Measurements from ENCODE around the gene MT1B.

MT1B gene

DNA sequence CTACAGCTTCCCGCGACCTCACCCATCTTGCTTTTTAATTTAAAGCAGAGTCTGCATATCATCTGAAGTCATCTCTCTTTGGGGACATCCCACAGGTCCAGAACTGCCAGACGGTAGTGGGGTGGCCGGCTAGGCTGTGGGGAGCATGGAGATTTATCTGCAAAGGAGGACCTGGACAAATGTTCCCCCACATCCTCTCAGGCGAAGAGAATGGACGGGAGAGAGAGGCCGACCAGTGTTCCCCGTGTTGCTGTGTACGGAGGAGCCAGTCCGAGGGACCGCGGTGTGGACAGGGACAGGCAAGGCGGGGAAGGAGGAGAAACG is 19.9 kb upstream of the MT1B start:
- Histone ChIP-seq H3K27ac (ENCODE audit: low read depth, low read length) (peak overlapping the region; percentile 42), H3K9ac (ENCODE audit: low read length) (peak overlapping the region; percentile 44), H3K4me3 (ENCODE audit: low read depth in 1 of 2, low read length in 2 of 2) (peak overlapping the region; percentile 51 to 63), H3K27me3 (ENCODE audit: control insufficient read depth in 1 of 2, insufficient read depth in 2 of 2, low read length in 2 of 2) (peaks cover 22 to 33% of the 10 kb centered on the region in 2 donors), H3K4me1 (ENCODE audit: insufficient read depth, low read length) (peaks cover 31% of the 10 kb centered on the region), H3K36me3 (ENCODE audit: insufficient read depth, low read length) (no peaks in the 10 kb centered on the region), H3K9me3 (ENCODE audit: low read length) (no peaks in the 10 kb centered on the region)

- Histone ChIP-seq H3K4me1 (ENCODE audit: insufficient read depth, low read length) (peaks cover 26% of the 10 kb centered on the region), H3K4me3 (ENCODE audit: low read depth in 1 of 2, low read length in 2 of 2) (peak within 1 kb of the TSS; percentile 51 to 63), H3K9ac (ENCODE audit: low read length) (peak within 1 kb of the TSS; percentile 53), H3K9me3 (ENCODE audit: low read length) (no peaks in the 10 kb centered on the region), H3K27me3 (ENCODE audit: control insufficient read depth in 1 of 2, insufficient read depth in 2 of 2, low read length in 2 of 2) (peaks cover 24 to 38% of the 10 kb centered on the region in 2 donors), H3K27ac (ENCODE audit: low read depth, low read length) (peak within 1 kb of the TSS; percentile 42), H3K36me3 (ENCODE audit: insufficient read depth, low read length) (no peaks in the 10 kb centered on the region)
Measured at GRCh38 chr16:56632156-56632847, 19.4 kb upstream of the MT1B start, which contains the start of gene MT1M. MT1M (plus strand) TSS chr16:56632659; CDS start chr16:56632732, 73 bp downstream.

- Histone ChIP-seq H3K4me1 (ENCODE audit: insufficient read depth, low read length) (peaks cover 24% of the 10 kb centered on the region), H3K27ac (ENCODE audit: low read depth, low read length) (no peak overlapping the region), H3K27me3 (ENCODE audit: control insufficient read depth in 1 of 2, insufficient read depth in 2 of 2, low read length in 2 of 2) (peaks cover 30 to 44% of the 10 kb centered on the region in 2 donors), H3K36me3 (ENCODE audit: insufficient read depth, low read length) (no peaks in the 10 kb centered on the region), H3K9ac (ENCODE audit: low read length) (peak overlapping the region; percentile 53), H3K4me3 (ENCODE audit: low read depth in 1 of 2, low read length in 2 of 2) (peak overlapping the region; percentile 51 to 63), H3K9me3 (ENCODE audit: low read length) (no peaks in the 10 kb centered on the region)
Measured at GRCh38 chr16:56632848-56633365, 18.8 kb upstream of the MT1B start.

GRCh38 chr16:56633535-56633934 is 18.2 kb upstream of the MT1B start:
- Histone ChIP-seq H3K9me3 (ENCODE audit: low read length) (no peaks in the 10 kb centered on the region), H3K4me1 (ENCODE audit: insufficient read depth, low read length) (peaks cover 28% of the 10 kb centered on the region), H3K4me3 (ENCODE audit: low read depth in 1 of 2, low read length in 2 of 2) (no peak overlapping the region), H3K9ac (ENCODE audit: low read length) (no peak overlapping the region), H3K27me3 (ENCODE audit: control insufficient read depth in 1 of 2, insufficient read depth in 2 of 2, low read length in 2 of 2) (peaks cover 35 to 50% of the 10 kb centered on the region in 2 donors), H3K27ac (ENCODE audit: low read depth, low read length) (no peak overlapping the region), H3K36me3 (ENCODE audit: insufficient read depth, low read length) (no peaks in the 10 kb centered on the region)

DNA sequence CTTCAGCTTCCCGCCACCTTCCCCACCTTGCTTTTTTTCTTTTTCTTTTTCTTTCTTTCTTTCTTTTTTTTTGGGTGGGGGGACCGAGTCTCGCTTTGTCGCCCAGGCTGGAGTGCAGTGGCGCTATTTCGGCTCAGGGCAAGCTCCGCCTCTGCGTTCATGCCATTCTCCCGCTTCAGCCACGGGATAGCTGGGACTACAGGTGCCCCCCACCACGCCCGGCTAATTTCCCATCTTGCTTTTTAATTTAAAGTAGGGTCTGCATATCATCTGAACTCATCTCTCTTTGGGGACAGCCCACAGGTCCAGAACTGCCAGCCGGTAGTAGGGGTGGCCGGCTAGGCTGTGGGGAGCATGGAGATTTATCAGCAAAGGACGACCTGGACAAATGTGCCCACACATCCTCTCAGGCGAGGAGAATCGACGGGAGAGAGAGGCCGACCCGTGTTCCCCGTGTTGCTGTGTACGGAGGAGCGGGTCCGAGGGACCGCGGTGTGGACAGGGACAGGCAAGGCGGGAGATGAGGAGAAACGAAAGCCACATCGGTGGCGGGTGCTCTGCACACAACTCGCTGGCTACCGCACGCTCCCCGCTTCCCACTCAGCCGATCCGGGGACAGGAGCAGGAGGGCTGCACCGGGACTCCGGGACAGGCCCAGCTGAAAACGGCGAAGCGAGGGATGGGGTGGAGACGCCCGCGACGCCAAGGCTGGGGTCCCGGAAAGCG is 16.8 kb upstream of the MT1B start:
- Histone ChIP-seq H3K4me1 (ENCODE audit: insufficient read depth, low read length) (peaks cover 34% of the 10 kb centered on the region), H3K36me3 (ENCODE audit: insufficient read depth, low read length) (no peaks in the 10 kb centered on the region), H3K9me3 (ENCODE audit: low read length) (no peaks in the 10 kb centered on the region), H3K27me3 (ENCODE audit: control insufficient read depth in 1 of 2, insufficient read depth in 2 of 2, low read length in 2 of 2) (peaks cover 48 to 63% of the 10 kb centered on the region in 2 donors), H3K27ac (ENCODE audit: low read depth, low read length) (no peak overlapping the region), H3K9ac (ENCODE audit: low read length) (no peak overlapping the region), H3K4me3 (ENCODE audit: low read depth in 1 of 2, low read length in 2 of 2) (peak overlapping the region in 1 of 2 donors; percentile 11)

DNA sequence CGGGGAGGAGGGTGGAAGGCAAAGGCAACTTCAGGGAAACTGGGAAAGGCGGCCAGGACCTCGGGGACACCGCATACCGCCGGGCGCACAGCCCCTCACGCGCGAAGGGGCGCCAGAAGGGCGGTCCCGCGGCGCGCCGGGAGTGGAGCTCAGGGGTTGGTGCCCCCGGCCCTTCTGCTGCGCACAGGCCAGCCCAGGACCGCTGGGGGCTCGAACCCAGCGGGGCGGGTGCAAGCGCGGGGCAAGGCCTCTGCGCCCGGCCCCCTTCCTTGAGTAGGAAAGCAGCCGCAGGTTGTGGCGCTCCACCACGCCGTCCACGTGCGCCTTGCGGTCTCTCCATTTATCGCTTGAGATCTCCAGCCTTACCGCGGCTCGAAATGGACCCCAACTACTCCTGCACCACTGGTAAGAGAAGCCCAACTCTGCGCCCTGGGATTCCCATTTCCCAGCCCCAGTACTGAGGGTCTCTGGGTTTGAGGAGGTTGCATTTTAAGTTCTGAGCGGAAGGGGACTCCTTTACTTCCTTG is 16.2 kb upstream of the MT1B start:
- Histone ChIP-seq H3K27me3 (ENCODE audit: control insufficient read depth in 1 of 2, insufficient read depth in 2 of 2, low read length in 2 of 2) (peaks cover 54 to 63% of the 10 kb centered on the region in 2 donors), H3K4me1 (ENCODE audit: insufficient read depth, low read length) (peaks cover 34% of the 10 kb centered on the region), H3K9me3 (ENCODE audit: low read length) (no peaks in the 10 kb centered on the region), H3K4me3 (ENCODE audit: low read depth in 1 of 2, low read length in 2 of 2) (peak overlapping the region in 1 of 2 donors; percentile 11), H3K27ac (ENCODE audit: low read depth, low read length) (no peak overlapping the region), H3K36me3 (ENCODE audit: insufficient read depth, low read length) (no peaks in the 10 kb centered on the region), H3K9ac (ENCODE audit: low read length) (no peak overlapping the region)

- no peak overlapping the region for H3K4me3 ChIP-seq (ENCODE audit: low read depth in 1 of 2, low read length in 2 of 2)
- H3K9me3 ChIP-seq (ENCODE audit: low read length): no peaks in the 10 kb centered on the region
- peaks cover 57 to 63% of the 10 kb centered on the region in 2 donors for H3K27me3 ChIP-seq (ENCODE audit: control insufficient read depth in 1 of 2, insufficient read depth in 2 of 2, low read length in 2 of 2)
- H3K27ac ChIP-seq (ENCODE audit: low read depth, low read length): no peak overlapping the region
- H3K4me1 ChIP-seq (ENCODE audit: insufficient read depth, low read length): peaks cover 30% of the 10 kb centered on the region
- H3K9ac ChIP-seq (ENCODE audit: low read length): no peak overlapping the region
- H3K36me3 ChIP-seq (ENCODE audit: insufficient read depth, low read length): no peaks in the 10 kb centered on the region
Measured at GRCh38 chr16:56636616-56637413, 14.9 kb upstream of the MT1B start.

DNA sequence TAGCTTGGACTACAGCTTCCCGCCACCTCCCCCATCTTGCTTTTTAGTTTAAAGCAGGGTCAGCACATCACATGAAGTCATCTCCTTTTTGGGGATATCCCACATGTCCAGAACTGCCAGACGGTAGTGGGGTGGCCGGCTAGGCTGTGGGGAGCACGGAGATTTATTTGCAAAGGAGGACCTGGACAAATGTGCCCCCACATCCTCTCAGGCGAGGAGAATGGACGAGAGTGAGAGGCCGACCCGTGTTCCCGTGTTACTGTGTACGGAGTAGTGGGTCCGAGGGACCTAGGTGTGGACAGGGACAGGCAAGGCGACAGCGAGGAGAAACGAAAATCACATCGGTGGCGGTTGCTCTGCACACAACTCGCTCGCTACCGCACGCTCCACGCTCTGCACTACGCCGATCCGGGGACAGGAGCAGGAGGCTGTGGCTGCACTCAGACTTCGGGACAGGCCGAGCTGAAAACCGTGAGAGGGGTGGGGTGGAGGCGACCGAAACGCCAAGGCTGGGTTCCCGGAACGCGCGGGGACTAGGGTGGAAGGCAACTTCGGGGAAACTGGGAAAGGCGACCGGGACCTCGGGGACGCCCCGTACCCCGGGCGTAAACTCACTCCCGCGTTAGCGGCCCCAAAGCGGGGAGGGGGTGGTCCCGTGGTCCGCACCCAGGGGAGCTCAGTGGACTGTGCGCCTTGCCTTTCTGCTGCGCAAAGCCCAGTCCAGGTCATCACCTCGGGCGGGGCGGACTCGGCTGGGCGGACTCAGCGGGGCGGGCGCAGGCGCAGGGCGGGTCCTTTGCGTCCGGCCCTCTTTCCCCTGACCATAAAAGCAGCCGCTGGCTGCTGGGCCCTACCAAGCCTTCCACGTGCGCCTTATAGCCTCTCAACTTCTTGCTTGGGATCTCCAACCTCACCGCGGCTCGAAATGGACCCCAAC is 13.6 kb upstream of the MT1B start, which contains the start of gene MT1A:
MT1A (plus strand) TSS at position 853 of the 937 bp plus-strand sequence; CDS start at position 926, 73 bp downstream.
- Histone ChIP-seq H3K4me3 (ENCODE audit: low read depth in 1 of 2, low read length in 2 of 2) (peak within 1 kb of the TSS; percentile 52 to 62), H3K9ac (ENCODE audit: low read length) (no peak within 1 kb of the TSS), H3K4me1 (ENCODE audit: insufficient read depth, low read length) (peaks cover 23% of the 10 kb centered on the region), H3K27me3 (ENCODE audit: control insufficient read depth in 1 of 2, insufficient read depth in 2 of 2, low read length in 2 of 2) (peaks cover 57 to 60% of the 10 kb centered on the region in 2 donors), H3K36me3 (ENCODE audit: insufficient read depth, low read length) (no peaks in the 10 kb centered on the region), H3K9me3 (ENCODE audit: low read length) (no peaks in the 10 kb centered on the region), H3K27ac (ENCODE audit: low read depth, low read length) (no peak within 1 kb of the TSS)

GRCh38 chr16:56639045-56639444 is 12.6 kb upstream of the MT1B start:
- Histone ChIP-seq H3K9ac (ENCODE audit: low read length) (no peak overlapping the region), H3K27me3 (ENCODE audit: control insufficient read depth in 1 of 2, insufficient read depth in 2 of 2, low read length in 2 of 2) (peaks cover 59 to 70% of the 10 kb centered on the region in 2 donors), H3K4me3 (ENCODE audit: low read depth in 1 of 2, low read length in 2 of 2) (peak overlapping the region in 1 of 2 donors; percentile 52), H3K27ac (ENCODE audit: low read depth, low read length) (no peak overlapping the region), H3K9me3 (ENCODE audit: low read length) (no peaks in the 10 kb centered on the region), H3K36me3 (ENCODE audit: insufficient read depth, low read length) (no peaks in the 10 kb centered on the region), H3K4me1 (ENCODE audit: insufficient read depth, low read length) (peaks cover 27% of the 10 kb centered on the region)

- Histone ChIP-seq H3K36me3 (ENCODE audit: insufficient read depth, low read length) (no peaks in the 10 kb centered on the region), H3K4me1 (ENCODE audit: insufficient read depth, low read length) (peaks cover 24% of the 10 kb centered on the region), H3K27ac (ENCODE audit: low read depth, low read length) (no peak overlapping the region), H3K27me3 (ENCODE audit: control insufficient read depth in 1 of 2, insufficient read depth in 2 of 2, low read length in 2 of 2) (peaks cover 57 to 70% of the 10 kb centered on the region in 2 donors), H3K9me3 (ENCODE audit: low read length) (no peaks in the 10 kb centered on the region), H3K9ac (ENCODE audit: low read length) (no peak overlapping the region), H3K4me3 (ENCODE audit: low read depth in 1 of 2, low read length in 2 of 2) (no peak overlapping the region)
Measured at GRCh38 chr16:56640076-56640475, 11.6 kb upstream of the MT1B start.

Data from muscle layer of colon (tissue), 2 donors.